Measurements from ENCODE around the gene ZWILCH.

- no peak for TF ChIP-seq CTCF (IDR thresholded peaks at IDR 0.05)
- no peak for TF ChIP-seq POLR2A (IDR thresholded peaks at IDR 0.05)
Observed at GRCh38 chr15:66484539-66485112, 20.5 kb upstream of the ZWILCH start.
